Fibroblast of the aortic adventitia (primary cell): ENCODE measurements around the gene DCC. TPM values are rescaled to one million over a fixed set of nuclear protein-coding genes. Genes with fewer than 3 reads are reported as not detected.

Experiments
- DNase-seq: peaks from one replicate; pipeline ENCODE4 v3.0.0-alpha.2; 2010; ENCODE audit warnings: low read depth
- H3K4me3 ChIP-seq: 2 replicates; pipeline ENCODE4 v1.5.1; 2011; ENCODE audit warnings: low read depth, mild to moderate bottlenecking, control low read depth, low read length, moderate library complexity
- total RNA-seq: library from RNA; depleted of rRNA; stranded (reverse); fragments of >200 nt; gene quantifications from 2 replicates; pipeline ENCODE4 v1.2.3, GENCODE V29; 2012; ENCODE audit warnings: low replicate concordance
- TF ChIP-seq, protein P1 (sequence below): IDR thresholded peaks from 2 replicates; pipeline ENCODE4 v1.5.1; 2011; ENCODE audit warnings: mild to moderate bottlenecking, low read length, control low read depth, inconsistent platforms; ENCODE audit not compliant: insufficient read depth

DCC gene
- total RNA-seq, 1 donor: 0.09 TPM

DNA sequence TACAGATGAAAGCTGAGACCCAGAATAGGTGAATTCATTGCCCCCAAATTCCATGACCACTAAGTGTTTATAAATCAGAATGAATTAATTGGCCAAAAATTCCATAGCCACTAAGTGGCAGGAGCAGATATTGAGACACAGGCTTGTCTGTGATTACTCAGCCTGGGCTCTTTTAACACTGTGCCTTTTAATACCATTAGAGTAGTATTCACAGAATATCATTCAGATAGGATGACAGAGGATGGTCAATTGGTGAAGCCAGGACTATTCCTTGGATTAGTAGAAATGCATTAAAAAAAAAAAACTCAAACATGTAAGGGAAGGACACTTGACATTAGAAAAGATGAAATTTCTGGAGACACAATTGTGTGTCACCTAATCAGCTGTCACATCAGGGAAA is 698.6 kb downstream of the DCC start:
- TF ChIP-seq, protein P1, sequence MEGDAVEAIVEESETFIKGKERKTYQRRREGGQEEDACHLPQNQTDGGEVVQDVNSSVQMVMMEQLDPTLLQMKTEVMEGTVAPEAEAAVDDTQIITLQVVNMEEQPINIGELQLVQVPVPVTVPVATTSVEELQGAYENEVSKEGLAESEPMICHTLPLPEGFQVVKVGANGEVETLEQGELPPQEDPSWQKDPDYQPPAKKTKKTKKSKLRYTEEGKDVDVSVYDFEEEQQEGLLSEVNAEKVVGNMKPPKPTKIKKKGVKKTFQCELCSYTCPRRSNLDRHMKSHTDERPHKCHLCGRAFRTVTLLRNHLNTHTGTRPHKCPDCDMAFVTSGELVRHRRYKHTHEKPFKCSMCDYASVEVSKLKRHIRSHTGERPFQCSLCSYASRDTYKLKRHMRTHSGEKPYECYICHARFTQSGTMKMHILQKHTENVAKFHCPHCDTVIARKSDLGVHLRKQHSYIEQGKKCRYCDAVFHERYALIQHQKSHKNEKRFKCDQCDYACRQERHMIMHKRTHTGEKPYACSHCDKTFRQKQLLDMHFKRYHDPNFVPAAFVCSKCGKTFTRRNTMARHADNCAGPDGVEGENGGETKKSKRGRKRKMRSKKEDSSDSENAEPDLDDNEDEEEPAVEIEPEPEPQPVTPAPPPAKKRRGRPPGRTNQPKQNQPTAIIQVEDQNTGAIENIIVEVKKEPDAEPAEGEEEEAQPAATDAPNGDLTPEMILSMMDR: no peak
- H3K4me3 ChIP-seq: no peak overlapping the region
- no peak for DNase-seq

DNA sequence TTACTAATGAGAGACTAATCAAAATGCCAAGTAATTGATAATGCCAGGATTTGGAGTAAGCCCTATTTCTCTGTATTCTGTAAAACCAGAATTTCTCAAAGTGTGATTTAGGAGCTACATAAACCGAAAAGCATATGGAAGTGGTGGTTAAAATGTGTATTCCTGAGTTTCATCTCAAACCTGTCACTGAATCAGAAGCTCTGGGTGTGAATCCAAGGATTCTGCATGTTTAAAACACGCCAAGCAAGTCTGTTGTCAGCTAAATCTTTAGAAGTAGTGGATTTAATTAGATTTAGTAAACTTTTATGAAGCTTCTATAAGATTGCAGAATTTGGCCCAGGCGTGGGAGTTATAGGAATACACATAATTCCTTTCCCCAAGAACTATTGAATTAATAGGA is 700.3 kb downstream of the DCC start:
- H3K4me3 ChIP-seq: no peak overlapping the region
- TF ChIP-seq, protein P1: no peak
- no peak for DNase-seq

DNA sequence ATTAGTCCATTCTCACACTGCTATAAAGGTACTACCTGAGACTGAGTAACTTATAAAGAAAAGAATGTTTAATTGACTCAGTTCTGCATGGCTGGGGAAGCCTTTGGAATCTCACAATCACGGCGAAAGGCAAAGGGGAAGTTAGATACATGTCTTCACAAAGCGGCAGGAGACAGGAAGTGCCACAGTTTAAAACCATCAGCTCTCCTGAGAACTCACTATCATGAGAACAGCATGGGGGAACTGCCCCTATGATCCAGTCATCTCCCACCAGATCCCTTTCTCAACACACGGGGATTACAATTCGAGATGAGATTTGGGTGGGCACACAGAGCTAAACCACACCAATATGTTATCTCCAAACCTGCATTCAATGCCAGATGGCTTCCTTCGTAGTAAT is 716.1 kb downstream of the DCC start:
- no peak overlapping the region for H3K4me3 ChIP-seq
- no peak for DNase-seq
- TF ChIP-seq, protein P1: no peak

DNA sequence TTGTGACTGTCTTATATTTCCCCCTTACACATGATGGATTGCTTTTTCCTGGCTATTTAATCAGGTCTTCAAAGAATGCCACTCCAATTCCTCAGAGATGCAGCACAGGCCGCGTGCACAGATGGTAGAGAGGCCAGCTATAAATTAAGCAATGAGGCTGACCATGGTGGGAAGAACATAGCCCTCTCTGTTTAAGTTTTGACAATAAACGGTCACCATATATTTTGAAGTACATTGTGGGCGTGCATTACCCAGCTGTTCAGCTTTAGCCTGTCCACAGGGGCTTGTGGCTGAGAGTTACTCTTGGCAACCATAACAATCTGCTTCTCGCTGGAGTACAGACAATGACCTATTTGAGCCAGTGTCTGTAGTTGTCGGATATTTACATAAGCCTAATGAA is 730.8 kb downstream of the DCC start:
- TF ChIP-seq, protein P1: no peak
- no peak overlapping the region for H3K4me3 ChIP-seq
- no peak for DNase-seq

DNA sequence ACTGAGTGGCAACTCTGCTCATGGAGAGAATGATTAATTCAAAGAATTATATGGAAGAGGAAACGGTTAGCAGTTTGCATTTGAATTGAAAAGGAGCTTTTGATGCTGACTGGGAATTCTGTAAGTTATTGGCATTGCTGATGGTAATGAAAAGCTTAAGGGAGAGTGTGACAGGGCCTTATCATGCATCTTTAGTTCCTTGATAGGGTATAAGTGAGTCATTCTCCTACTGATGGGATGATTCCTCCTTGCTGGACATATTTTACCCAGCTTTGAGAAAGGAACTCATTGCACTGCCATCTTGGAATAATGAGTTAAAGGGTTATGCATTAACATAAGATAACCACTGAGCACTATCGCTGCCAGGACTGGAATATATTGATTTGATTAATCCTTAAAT is 740.7 kb downstream of the DCC start:
- DNase-seq: no peak
- H3K4me3 ChIP-seq: no peak overlapping the region
- TF ChIP-seq, protein P1: no peak

DNA sequence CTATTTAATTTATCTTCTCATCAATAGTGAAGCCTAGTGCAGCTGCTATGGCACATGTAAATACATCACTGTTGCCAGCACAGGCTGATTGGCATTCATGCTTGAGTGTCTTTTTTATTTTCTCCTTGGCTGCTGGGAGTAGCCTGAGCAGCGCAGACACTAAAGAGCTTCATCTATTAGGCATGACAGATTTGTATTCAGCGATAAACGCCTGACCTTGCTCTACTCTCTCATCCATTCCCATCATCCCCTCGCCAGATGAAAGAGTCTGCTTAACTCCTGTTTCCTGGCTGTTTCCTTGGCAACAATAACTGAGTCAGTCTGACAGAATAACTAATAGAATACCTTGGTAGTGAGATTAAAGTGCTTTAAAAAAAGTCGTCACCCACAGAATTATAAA is 753.6 kb downstream of the DCC start:
- no peak for DNase-seq
- H3K4me3 ChIP-seq: no peak overlapping the region
- TF ChIP-seq, protein P1: no peak

DNA sequence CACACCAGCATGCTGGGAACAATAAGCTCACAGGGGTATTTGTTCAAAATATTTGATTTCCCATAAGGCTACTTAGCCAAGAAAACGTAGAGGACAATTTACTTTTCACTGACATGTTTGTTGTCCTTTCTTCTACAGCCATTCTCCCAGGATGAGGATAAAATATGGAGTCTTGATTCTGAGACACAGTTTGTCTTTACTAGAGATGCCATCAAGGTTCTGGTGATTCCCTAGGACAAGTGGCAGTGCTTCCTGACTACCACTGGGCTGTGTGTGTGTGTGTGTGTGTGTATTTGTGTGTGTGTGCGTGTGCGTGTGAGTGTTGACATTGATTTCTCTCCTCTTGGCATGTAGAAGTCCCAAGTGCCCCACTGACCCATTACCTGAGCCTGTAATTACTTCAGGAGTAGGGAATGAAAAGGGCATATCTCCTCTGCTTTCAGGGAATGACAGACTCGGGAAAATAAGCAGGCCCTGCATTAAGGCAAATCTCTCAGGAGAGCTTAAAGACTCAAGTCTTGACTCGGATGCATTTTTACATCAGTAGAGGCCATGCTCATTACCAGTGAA is 761.6 kb downstream of the DCC start:
- TF ChIP-seq, protein P1: no peak
- H3K4me3 ChIP-seq: no peak overlapping the region
- DNase-seq: no peak
